Lower lobe of right lung (tissue), 2 donors: Measurements from ENCODE around the gene HLA-DOA. TPM values are rescaled to one million over a fixed set of nuclear protein-coding genes. Genes with fewer than 3 reads are reported as not detected.
A peak's percentile ranks its signal among the peaks of the same experiment; 100 is the strongest.

Source experiments
- ATAC-seq, 2 donors: fragments of 200-7000 bp; cut with Tn5 transposase; one replicate each; pipeline ENCODE4 v1.9.1; 2020 to 2022; ENCODE audit warnings: mild to moderate bottlenecking in 2 of 2, moderate library complexity in 2 of 2
- DNase-seq: peaks from one replicate; pipeline ENCODE4 v3.0.0-alpha.2; 2020
- H3K27ac ChIP-seq: fragments of 200-600 bp; one replicate; pipeline ENCODE4 v1.8.0; 2022
- H3K27me3 ChIP-seq: fragments of 200-600 bp; one replicate; pipeline ENCODE4 v1.8.0; 2022; ENCODE audit warnings: low read depth
- H3K36me3 ChIP-seq: fragments of 200-600 bp; one replicate; pipeline ENCODE4 v1.8.0; 2022; ENCODE audit warnings: mild to moderate bottlenecking
- H3K4me1 ChIP-seq: fragments of 200-600 bp; one replicate; pipeline ENCODE4 v1.8.0; 2022
- H3K4me3 ChIP-seq: fragments of 200-600 bp; one replicate; pipeline ENCODE4 v1.8.0; 2022; ENCODE audit warnings: mild to moderate bottlenecking
- H3K9me3 ChIP-seq: fragments of 200-600 bp; one replicate; pipeline ENCODE4 v1.8.0; 2022
- intact Hi-C: fragments of 100-400 bp; cut with DNase I; formaldehyde crosslinking; loops from one replicate; pipeline ENCODE4 v1.11.0; 2022
- long read RNA-seq: library from polyadenylated mRNA; unstranded; transcript quantifications from one replicate; pipeline ENCODE4 v2.0.0, GENCODE V29; 2021
- total RNA-seq: library from RNA; stranded (reverse); fragmentation: NEBNext Ultra II Directional; extraction: Animal tissue kit (Norgen Biotek cat#: 25700); gene quantifications from one replicate; pipeline ENCODE4 v1.2.1, GENCODE V29; 2021
- TF ChIP-seq, protein P1 (sequence below): fragments of 200-600 bp; IDR thresholded peaks from one replicate; pipeline ENCODE4 v1.8.0; 2022; ENCODE audit warnings: antibody characterized with exemption, mild to moderate bottlenecking
- donor health status: DM: no; HTN: yes; CAD: no; lungs with severe emphysema.

HLA-DOA gene
- 31.2 TPM for total RNA-seq
- long read RNA-seq, transcript HLA-DOA-201 (5 exons, 3,489 nt), result major isoform, 9 of 23 reads
- long read RNA-seq, partial matches to known transcripts, result 12 of 23 reads
- long read RNA-seq, other reads (novel, unspliced or antisense), result 2 of 23 reads

DNA sequence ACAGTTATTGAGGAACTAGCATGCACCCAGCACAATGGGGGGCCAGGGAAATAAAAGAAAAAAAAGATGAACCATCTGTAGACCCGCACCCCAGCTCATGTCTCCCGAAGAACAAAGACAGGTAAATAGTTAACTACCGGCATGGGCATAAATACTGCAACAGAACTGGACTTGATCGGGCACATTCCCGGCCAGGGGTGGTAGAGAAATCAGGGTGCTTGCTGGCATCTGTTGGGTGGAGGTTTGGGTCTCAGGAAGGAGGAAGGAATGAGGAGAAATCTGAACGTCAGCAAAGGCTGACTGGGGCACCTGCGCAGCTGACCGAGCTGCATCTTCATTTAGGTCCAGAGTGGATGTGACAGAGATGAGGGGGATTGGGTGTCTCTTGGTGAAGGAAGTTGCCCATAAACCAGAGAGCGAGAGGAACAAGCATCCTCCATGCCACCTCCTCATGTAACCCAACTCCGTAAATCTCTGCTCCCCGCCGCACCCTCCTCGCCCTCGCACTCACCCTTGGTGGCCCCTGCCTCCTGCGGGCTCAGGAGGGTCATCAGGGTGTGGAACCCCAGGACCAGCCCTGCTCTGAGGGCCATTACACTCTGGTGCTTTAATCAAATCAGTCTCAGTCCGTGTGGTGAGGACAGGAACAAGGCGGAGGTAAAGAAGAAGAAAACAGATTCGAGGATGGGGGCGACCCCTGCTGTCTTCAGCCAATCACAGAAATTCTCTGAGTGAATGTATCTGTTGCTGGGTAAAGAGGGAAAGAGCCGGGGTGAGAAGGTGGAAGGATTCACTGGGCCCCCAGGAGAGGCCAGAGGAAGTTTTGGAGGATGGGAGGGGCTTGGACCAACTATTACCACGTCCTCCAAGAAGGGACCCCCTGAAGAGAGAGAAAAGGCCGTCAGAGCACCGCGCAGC lies at the start of gene HLA-DOA:
Gene HLA-DOA, minus strand, starts transcription at position 648 of the 918 bp plus-strand sequence.
- Histone ChIP-seq H3K27ac (peak within 1 kb of the TSS; percentile 65), H3K27me3 (no peaks in the 10 kb centered on the region), H3K36me3 (no peaks in the 10 kb centered on the region), H3K9me3 (no peaks in the 10 kb centered on the region), H3K4me1 (peaks cover 12% of the 10 kb centered on the region), H3K4me3 (peak within 1 kb of the TSS; percentile 54)
- TF ChIP-seq, protein P1, sequence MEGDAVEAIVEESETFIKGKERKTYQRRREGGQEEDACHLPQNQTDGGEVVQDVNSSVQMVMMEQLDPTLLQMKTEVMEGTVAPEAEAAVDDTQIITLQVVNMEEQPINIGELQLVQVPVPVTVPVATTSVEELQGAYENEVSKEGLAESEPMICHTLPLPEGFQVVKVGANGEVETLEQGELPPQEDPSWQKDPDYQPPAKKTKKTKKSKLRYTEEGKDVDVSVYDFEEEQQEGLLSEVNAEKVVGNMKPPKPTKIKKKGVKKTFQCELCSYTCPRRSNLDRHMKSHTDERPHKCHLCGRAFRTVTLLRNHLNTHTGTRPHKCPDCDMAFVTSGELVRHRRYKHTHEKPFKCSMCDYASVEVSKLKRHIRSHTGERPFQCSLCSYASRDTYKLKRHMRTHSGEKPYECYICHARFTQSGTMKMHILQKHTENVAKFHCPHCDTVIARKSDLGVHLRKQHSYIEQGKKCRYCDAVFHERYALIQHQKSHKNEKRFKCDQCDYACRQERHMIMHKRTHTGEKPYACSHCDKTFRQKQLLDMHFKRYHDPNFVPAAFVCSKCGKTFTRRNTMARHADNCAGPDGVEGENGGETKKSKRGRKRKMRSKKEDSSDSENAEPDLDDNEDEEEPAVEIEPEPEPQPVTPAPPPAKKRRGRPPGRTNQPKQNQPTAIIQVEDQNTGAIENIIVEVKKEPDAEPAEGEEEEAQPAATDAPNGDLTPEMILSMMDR, result no peak
- ATAC-seq, result peak; percentile 84 to 93
- no peak for DNase-seq
- intact Hi-C loops, result no loop called here

DNA sequence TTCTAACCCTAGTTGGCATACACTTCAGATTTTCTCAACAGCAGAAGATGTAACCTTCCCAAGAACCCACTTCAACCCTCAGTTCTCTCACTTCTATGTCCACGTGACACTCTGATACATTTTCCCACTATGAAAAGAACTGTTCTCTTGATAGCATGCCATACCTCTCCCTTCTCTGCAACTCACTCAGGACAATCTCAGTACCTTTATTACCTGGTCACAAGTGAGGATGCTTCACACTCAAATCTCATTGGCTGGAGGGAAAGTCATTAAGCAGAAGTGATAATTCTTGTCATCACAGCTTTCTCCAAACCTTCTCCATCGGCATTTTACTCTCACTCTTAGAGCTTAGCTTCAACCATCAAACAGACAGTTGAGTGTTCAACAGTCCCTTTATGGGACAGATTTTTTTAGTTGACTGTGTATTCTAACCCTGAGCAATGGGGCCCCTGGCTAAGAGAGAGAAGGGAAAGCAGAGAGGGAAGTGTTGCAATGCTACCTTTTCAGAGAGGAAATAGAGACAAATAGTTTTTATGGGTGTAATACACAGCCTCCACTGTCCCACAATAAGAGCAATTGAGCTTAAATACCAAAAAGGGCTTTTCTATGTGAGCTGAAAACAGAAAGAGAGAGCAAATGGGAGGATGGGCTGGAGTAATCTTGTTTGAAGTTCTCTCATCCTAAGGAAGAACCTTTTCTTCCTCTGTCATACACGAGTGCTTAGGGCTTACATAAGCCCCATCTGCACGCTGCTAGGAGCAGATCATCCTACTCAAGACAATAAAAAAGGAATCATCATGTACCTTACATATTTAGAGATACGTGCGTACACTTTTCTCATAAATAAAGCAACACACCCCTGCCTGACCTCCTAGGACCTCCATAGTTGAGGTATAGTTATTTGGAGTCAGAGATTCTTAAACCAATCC lies 48.1 kb upstream of the HLA-DOA start:
- no peak overlapping the region for H3K4me3 ChIP-seq
- H3K4me1 ChIP-seq, result no peaks in the 10 kb centered on the region
- ATAC-seq (peak; percentile 78 to 87), DNase-seq (no peak)
- no peaks in the 10 kb centered on the region for H3K9me3 ChIP-seq
- H3K27ac ChIP-seq, result no peak overlapping the region
- intact Hi-C loops, result no loop called here
- TF ChIP-seq, protein P1, result no peak
- no peaks in the 10 kb centered on the region for H3K27me3 ChIP-seq
- no peaks in the 10 kb centered on the region for H3K36me3 ChIP-seq

DNA sequence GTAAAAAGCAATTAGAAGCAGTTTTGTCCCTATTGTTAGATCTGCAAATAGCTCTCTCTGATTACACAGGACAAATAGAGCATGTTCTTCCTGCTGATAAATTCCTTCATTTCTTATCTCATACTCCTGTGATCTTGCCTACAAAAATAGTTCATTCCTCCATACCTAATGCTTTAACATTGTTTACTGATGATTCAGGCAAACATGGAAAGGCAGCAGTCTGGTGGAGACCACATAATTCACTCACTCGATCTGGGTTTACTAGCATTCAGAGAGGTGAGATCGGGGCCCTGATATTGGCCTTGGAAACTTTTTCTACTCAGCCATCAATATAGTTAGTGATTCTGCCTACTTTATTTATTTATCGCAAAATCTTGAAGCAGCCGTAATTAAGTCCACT lies 43.8 kb upstream of the HLA-DOA start:
- H3K9me3 ChIP-seq, result no peaks in the 10 kb centered on the region
- ATAC-seq, result no peak
- no peaks in the 10 kb centered on the region for H3K4me1 ChIP-seq
- DNase-seq, result no peak
- intact Hi-C loops, result no loop called here
- H3K4me3 ChIP-seq, result no peak overlapping the region
- TF ChIP-seq, protein P1, result no peak
- no peaks in the 10 kb centered on the region for H3K36me3 ChIP-seq
- H3K27ac ChIP-seq, result no peak overlapping the region
- H3K27me3 ChIP-seq, result no peaks in the 10 kb centered on the region

DNA sequence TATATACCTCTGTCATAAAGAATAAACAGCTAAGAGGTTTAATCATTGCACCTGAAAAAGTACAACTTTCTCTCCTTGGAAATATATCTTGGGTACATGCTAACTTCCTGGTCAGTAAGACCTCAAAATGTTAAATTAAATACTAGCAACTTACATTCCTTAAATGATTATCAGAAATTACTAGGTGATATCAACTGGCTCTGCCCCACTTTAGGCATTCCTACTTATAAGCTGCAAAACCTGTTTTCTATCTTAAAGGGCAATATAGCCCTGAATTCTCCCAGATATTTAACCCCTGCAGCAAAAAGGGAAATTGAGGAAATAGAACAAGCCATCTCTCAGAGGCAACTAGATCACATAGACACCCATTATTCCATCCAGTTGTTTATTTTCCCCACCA lies 43.2 kb upstream of the HLA-DOA start:
- intact Hi-C loops, result no loop called here
- no peaks in the 10 kb centered on the region for H3K4me1 ChIP-seq
- H3K27ac ChIP-seq, result no peak overlapping the region
- H3K4me3 ChIP-seq, result no peak overlapping the region
- no peaks in the 10 kb centered on the region for H3K27me3 ChIP-seq
- no peaks in the 10 kb centered on the region for H3K36me3 ChIP-seq
- no peak for ATAC-seq
- DNase-seq, result no peak
- no peaks in the 10 kb centered on the region for H3K9me3 ChIP-seq
- TF ChIP-seq, protein P1, result no peak
